Natural killer cell treated with Interleukin-12 subunit alpha and Interleukin-12 subunit beta and Interleukin-15 and Interleukin-18, amount 100 ng/mL, for 72 hours (primary cell): ENCODE measurements around the gene C1orf21. TPM values are rescaled to one million over a fixed set of nuclear protein-coding genes. Genes with fewer than 3 reads are reported as not detected.
A peak's percentile ranks its signal among the peaks of the same experiment; 100 is the strongest.

Source experiments
- ATAC-seq, 2 donors: fragments of 150-1000 bp; cut with Tn5 transposase in 1 of 2; sonication (Bioruptor Pico), chemical (Tn5 transposase) in 1 of 2; 2 replicates each; pipeline ENCODE4 v1.10.0; 2021
- DNase-seq: peaks from one replicate; pipeline ENCODE4 v3.0.0; 2022; ENCODE audit warnings: low spot score
- H3K27ac Mint-ChIP-seq, 2 donors: 1 replicate in 1 of 2; 2 replicates in 1 of 2; pipeline ENCODE4 v1.8.0; 2022; ENCODE audit warnings: mixed read lengths in 2 of 2, mild to moderate bottlenecking in 1 of 2, moderate library complexity in 1 of 2
- H3K27me3 Mint-ChIP-seq, 2 donors: 1 replicate in 1 of 2; 2 replicates in 1 of 2; pipeline ENCODE4 v1.8.0; 2022; ENCODE audit warnings: mixed read lengths in 2 of 2
- H3K36me3 Mint-ChIP-seq: one replicate; pipeline ENCODE4 v1.8.0; 2022; ENCODE audit warnings: mixed read lengths
- H3K4me1 Mint-ChIP-seq, 2 donors: 1 replicate in 1 of 2; 2 replicates in 1 of 2; pipeline ENCODE4 v1.8.0; 2022; ENCODE audit warnings: low read depth in 2 of 2, mixed read lengths in 2 of 2, mild to moderate bottlenecking in 1 of 2
- H3K4me3 Mint-ChIP-seq: one replicate; pipeline ENCODE4 v1.8.0; 2022; ENCODE audit warnings: mixed read lengths
- H3K9me3 Mint-ChIP-seq: 2 replicates; pipeline ENCODE4 v1.8.0; 2022; ENCODE audit warnings: mixed read lengths
- total RNA-seq, 2 donors: library from RNA; stranded (reverse); gene quantifications; one replicate each; pipeline ENCODE4 v1.2.3, GENCODE V29; 2022

The C1orf21 gene
- total RNA-seq, 2 donors from 2014 or later: 18.0 to 28.3 TPM

DNA sequence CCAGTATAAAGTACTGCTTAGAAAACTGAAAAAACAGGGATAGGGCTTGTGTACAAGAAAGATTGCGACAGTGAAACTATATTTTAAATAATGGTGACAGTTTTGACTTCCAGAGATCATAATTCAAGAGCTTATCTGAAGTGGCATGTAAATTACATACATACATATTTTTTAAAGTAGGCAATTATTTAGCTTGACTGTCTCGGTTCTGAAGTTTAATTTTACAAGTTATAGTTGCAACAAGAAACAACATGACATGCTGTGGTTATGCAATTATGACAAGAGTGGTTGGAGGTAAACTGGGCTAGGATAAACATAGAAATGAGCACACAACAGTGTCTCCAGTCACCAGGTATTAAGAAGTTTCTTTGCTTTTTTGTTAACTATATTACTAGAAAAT lies 4.1 kb downstream of the C1orf21 start:
- Mint-ChIP-seq H3K27me3 (no peaks in the 10 kb centered on the region), H3K27ac (no peak overlapping the region), H3K36me3 (no peaks in the 10 kb centered on the region), H3K9me3 (no peaks in the 10 kb centered on the region), H3K4me3 (no peak overlapping the region), H3K4me1 (peaks cover 56 to 62% of the 10 kb centered on the region in 2 donors)
- ATAC-seq (no peak), DNase-seq (no peak)

DNA sequence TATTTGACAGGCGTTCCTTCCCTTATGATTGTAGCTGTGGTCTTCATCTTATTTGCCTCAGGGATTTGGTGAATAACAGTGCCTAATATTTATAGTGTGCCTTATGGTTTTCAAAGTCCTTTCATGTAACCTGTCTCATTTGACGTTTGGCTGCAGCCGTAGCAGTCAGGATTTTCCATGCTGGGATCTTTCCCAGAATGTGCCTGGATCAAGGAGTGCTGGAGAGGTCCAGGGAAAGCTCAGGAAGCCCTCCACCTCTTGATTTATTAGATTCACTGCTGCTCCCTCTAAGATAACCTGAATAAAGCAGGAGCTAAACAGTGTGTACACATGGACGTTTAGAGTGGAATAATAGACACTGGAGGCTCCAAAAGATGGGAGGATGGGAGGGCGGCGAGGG lies 5.2 kb downstream of the C1orf21 start:
- Mint-ChIP-seq H3K9me3 (no peaks in the 10 kb centered on the region), H3K27ac (no peak overlapping the region), H3K4me1 (peaks cover 64 to 71% of the 10 kb centered on the region in 2 donors)

DNA sequence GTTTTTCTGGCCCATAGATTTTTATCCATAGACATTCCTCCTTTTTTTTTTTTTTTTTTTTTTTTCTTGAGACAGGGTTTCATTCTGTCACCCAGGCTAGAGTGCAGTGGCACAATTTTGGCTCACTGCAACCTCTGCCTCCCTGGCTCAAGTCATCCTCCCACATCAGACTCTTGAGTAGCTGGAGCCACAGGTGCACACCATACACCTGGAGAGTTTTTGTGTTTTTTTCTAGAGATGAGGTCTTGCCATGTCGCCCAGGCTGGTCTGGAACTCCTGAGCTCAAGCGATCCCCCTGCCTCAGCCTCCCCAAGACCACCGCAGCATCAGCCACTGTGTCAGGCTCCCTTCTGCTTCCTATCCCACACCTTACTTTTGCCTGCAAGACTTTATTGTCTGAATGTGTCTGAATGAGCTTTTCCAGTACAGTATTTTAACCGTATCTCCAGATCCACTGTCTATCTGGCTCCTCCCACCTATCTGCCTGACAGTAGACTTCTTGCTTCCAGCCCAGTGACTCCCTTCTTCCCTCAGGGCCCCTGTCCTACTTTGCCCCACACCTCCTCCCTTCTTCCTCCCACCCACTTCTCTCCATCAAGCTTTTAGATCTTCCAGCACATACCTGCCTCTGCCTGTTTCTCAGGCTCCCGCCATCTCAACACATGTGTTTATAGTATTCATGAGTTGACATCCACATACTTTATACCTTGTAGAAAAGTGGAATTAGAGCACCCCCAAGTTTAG lies 6.1 kb downstream of the C1orf21 start:
- H3K36me3 Mint-ChIP-seq: no peaks in the 10 kb centered on the region
- ATAC-seq (no peak), DNase-seq (no peak)
- H3K27ac Mint-ChIP-seq: peak overlapping the region in 1 of 2 donors; percentile 24
- H3K4me1 Mint-ChIP-seq: peaks cover 66 to 68% of the 10 kb centered on the region in 2 donors
- H3K9me3 Mint-ChIP-seq: no peaks in the 10 kb centered on the region
- no peaks in the 10 kb centered on the region for H3K27me3 Mint-ChIP-seq
- no peak overlapping the region for H3K4me3 Mint-ChIP-seq

More for the DNA sequence above, 5.2 kb downstream of the C1orf21 start:
- Mint-ChIP-seq H3K36me3 (no peaks in the 10 kb centered on the region), H3K27me3 (no peaks in the 10 kb centered on the region), H3K4me3 (no peak overlapping the region)
- no peak for DNase-seq
- no peak for ATAC-seq

DNA sequence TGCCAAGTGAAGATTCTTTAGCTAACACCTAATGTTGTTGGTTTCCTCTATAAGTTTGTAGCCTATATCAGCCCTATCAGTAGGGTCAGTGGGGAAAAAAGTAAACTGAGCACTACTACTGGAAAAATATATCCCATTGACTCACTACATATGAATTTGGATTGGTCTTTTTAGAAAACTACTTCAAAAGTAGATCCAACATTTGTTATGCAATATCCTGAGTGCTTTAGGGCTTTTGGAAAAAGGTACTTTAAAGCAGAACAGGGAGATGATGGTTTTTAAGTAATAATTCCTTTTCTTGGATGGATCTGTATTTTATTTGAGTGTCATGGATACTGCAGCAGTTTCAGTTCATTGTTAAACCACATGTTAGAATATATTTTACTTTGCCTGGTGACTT lies 7.1 kb downstream of the C1orf21 start:
- Mint-ChIP-seq H3K27ac (no peak overlapping the region), H3K27me3 (no peaks in the 10 kb centered on the region), H3K4me1 (peaks cover 60% of the 10 kb centered on the region in 2 donors), H3K36me3 (no peaks in the 10 kb centered on the region), H3K4me3 (no peak overlapping the region), H3K9me3 (no peaks in the 10 kb centered on the region)
- ATAC-seq (no peak), DNase-seq (no peak)

DNA sequence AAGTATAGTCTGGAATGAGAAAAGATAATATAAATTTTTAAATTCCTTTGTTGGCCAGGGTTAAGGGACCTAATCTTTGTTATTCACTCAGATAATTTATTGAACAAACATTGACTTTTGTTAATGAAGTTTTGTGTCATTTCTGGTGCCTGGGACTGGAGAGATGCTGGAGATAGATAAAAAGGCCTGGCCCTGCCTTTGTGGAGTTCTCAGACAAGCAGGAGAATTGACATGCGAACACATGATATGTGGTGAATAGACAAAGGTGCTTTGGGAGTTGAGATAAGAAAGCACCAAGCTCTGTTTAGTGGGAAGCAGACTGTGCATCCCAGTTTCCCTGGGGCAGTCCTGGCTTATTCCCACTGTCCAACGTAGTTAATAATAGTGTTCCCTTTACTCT lies 8.5 kb downstream of the C1orf21 start:
- Mint-ChIP-seq H3K9me3 (no peaks in the 10 kb centered on the region), H3K36me3 (no peaks in the 10 kb centered on the region), H3K4me3 (no peak overlapping the region), H3K27me3 (no peaks in the 10 kb centered on the region), H3K4me1 (peaks cover 53 to 60% of the 10 kb centered on the region in 2 donors), H3K27ac (no peak overlapping the region)
- no peak for ATAC-seq
- DNase-seq: no peak

DNA sequence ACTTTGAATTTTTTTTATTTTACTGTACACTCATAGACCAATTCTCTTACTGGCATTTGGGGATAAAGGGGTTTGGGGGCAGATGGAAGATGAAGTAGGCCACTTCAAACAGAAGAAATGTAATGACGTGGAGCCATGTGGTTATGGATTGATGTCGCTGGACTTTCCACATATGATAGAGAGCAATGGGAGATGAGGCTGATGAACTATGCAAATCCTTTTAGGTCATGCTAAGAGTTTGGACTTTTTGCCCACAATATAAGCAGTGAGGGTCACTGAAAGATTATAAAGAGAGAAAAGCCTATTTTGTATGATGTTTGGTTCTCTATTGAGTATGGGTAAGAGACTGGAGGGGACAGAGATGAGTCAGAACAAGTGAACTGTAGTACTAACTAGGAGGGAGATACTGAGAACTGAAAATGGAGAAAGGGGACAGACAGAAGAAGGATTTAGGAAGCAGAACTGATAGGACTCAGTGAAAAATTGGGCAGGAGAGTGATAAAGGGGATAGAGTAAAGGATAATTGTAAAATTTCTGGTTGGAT lies 9.2 kb downstream of the C1orf21 start:
- DNase-seq (no peak), ATAC-seq (peak; percentile 40 to 67)
- Mint-ChIP-seq H3K36me3 (no peaks in the 10 kb centered on the region), H3K4me1 (peaks cover 51 to 58% of the 10 kb centered on the region in 2 donors), H3K27me3 (no peaks in the 10 kb centered on the region), H3K9me3 (no peaks in the 10 kb centered on the region), H3K4me3 (peak overlapping the region; percentile 13), H3K27ac (peak overlapping the region in 1 of 2 donors; percentile 3)

DNA sequence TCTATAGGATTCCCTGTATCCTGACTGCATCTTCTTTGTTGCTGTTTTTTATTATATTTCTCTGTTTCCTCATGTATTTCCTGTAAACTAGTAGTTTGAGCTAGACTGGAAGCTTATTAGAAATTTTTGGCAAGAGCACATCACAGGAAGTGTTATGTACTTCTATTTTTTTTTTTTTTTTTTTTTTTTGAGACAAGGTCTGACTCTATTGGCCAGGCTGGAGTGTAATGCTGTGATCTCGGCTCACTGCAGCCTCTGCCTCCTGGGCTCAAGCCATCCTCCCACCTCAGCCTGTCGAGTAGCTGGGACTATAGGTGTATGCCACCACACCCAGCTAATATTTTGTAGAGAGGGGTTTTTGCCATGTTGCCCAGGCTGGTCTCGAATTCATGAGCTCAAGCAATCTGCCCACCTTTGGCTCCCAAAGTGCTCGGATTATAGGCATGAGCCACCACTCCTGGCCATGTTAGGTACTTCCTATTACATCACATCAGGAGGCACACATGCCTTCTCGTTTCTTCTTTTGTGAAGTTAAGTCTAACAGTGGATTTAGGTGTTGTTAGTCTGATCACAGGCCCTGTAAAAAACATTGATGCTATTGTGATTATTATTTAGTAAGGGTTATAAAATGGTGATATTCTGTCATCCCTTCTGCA lies 12.5 kb downstream of the C1orf21 start:
- H3K4me1 Mint-ChIP-seq: peaks cover 41 to 55% of the 10 kb centered on the region in 2 donors
- H3K9me3 Mint-ChIP-seq: no peaks in the 10 kb centered on the region
- no peaks in the 10 kb centered on the region for H3K27me3 Mint-ChIP-seq
- no peaks in the 10 kb centered on the region for H3K36me3 Mint-ChIP-seq
- no peak for DNase-seq
- no peak overlapping the region for H3K4me3 Mint-ChIP-seq
- no peak overlapping the region for H3K27ac Mint-ChIP-seq
- ATAC-seq: no peak

DNA sequence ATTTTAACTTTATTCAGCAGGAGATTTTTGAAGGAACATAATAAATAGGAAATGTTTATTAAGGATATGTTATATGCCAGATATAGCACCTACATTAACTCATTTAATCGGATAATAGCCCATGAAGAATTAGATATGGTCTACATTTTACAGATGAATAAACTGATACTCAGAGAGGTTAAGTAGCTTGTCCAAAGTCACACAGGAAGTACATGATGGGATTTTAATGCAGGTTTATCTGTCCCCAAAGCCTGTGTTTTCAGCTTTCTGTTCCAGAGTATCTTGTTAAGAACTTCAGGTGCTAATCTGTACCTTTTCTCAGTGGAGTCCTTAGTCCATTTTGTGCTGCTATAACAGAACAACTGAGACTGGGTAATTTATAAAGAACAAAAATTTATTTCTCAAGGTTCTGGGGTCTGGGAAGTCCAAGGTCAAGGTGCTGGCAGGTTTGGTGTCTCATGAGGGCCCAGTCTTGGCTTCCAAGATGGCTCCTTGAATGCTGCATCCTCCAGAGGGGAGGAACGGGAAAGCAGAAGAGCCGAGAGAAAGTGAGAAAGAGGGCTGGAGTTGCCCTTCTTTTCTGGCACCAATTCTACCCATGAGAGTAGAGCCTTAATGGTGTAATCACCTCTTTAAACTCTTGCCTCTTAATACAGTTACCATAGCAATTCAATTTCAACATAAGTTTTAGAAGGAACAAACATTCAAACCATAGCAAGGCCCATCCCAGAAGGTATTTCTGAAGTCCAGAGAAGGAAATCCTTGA lies 17.3 kb downstream of the C1orf21 start:
- DNase-seq (no peak), ATAC-seq (no peak)
- Mint-ChIP-seq H3K9me3 (no peaks in the 10 kb centered on the region), H3K4me1 (peaks cover 39 to 42% of the 10 kb centered on the region in 2 donors), H3K36me3 (no peaks in the 10 kb centered on the region), H3K4me3 (no peak overlapping the region), H3K27me3 (no peaks in the 10 kb centered on the region), H3K27ac (no peak overlapping the region)

DNA sequence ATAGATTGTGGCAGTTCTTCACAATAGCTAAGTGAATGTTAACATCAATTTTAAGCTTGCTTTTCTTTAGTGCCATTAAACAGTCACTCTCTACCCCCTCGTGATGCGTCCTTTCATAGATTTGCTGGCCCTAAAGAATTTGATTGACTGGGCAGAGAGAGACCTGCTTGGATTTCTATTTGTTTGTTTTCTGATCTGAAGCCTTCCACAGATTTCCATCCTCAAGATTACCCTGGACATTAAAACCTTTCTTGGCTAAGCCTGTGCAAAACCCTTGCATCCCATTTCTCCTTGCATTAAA lies 17.8 kb downstream of the C1orf21 start:
- Mint-ChIP-seq H3K4me3 (no peak overlapping the region), H3K36me3 (no peaks in the 10 kb centered on the region), H3K27ac (no peak overlapping the region), H3K9me3 (no peaks in the 10 kb centered on the region), H3K4me1 (peaks cover 42 to 44% of the 10 kb centered on the region in 2 donors), H3K27me3 (no peaks in the 10 kb centered on the region)
- DNase-seq (no peak), ATAC-seq (no peak)

DNA sequence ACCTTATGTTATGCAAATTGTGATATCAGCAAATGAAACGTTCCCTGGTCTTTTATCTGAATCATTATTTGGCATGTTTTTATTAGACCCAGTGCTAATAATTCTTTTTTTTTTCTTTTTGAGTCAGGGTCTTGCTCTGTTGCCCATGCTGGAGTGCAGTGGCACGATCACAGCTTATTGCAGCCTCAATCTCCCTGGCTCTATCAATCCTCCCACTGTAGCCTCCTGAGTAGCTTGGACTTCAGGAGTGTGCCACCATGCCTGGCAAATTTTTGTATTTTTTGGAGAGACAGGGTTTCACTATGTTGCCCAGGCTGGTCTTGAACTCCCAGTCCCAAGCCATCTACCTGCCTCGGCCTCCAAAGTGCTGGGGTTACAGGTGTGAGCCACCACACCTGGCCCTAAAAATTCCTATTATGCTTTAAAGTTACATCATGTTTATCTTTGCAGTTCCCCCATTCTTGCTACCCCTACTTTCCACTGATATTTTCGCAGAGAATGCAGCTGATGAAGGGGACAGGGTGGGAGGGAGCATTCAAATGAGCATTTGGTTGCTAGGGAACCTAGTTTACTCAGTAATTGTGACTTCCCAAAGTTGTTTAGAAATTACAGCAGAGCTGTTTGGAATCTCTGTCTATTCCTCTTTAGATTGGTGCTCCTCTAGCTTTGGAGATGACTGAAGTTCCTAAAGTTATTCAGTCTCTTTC lies 18.4 kb downstream of the C1orf21 start:
- no peaks in the 10 kb centered on the region for H3K36me3 Mint-ChIP-seq
- no peaks in the 10 kb centered on the region for H3K27me3 Mint-ChIP-seq
- no peaks in the 10 kb centered on the region for H3K9me3 Mint-ChIP-seq
- ATAC-seq: no peak
- H3K4me1 Mint-ChIP-seq: peaks cover 43 to 44% of the 10 kb centered on the region in 2 donors
- no peak overlapping the region for H3K4me3 Mint-ChIP-seq
- H3K27ac Mint-ChIP-seq: peak overlapping the region in 1 of 2 donors; percentile 19
- no peak for DNase-seq

DNA sequence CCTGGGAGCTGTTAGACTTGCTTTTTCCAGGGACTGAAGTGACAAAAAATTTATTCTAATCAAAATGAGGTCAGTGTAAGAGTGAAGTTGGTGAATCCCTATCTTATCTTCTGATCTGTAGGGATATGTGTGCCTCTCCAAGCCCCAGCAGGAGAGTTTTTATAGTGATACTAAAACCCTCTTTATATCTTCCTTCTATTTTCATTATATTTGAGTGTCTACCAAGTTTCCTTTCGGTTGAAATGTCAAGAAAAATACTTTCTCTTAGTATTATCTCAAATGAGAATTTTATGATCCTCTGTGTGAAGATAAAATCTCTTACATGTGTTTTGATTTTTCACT lies 18.9 kb downstream of the C1orf21 start:
- ATAC-seq (no peak), DNase-seq (no peak)
- peaks cover 38 to 39% of the 10 kb centered on the region in 2 donors for H3K4me1 Mint-ChIP-seq
- no peaks in the 10 kb centered on the region for H3K27me3 Mint-ChIP-seq
- H3K27ac Mint-ChIP-seq: peak overlapping the region in 1 of 2 donors; percentile 19
- no peaks in the 10 kb centered on the region for H3K9me3 Mint-ChIP-seq
- no peak overlapping the region for H3K4me3 Mint-ChIP-seq
- no peaks in the 10 kb centered on the region for H3K36me3 Mint-ChIP-seq

DNA sequence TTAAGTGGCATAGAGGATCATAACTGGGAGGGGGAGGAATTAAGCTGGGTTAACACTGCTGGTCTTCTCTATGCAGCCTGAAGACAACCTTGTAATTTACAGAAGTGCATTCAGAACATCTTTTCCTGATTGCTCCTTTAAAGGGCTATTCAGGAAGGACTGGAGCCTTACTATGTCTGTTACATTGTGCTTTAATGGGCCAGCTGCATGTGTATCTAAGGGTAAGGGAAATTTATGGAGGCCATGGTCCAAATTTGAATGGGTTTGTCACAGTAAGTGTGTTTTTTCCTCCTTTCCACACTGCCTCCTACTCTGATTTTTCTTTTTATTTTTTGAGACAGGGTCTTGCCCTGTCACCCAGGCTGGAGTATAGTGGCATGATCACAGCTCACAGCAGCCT lies 19.6 kb downstream of the C1orf21 start:
- DNase-seq (no peak), ATAC-seq (no peak)
- no peaks in the 10 kb centered on the region for H3K36me3 Mint-ChIP-seq
- H3K9me3 Mint-ChIP-seq: no peaks in the 10 kb centered on the region
- peak overlapping the region in 1 of 2 donors; percentile 19 for H3K27ac Mint-ChIP-seq
- no peak overlapping the region for H3K4me3 Mint-ChIP-seq
- no peaks in the 10 kb centered on the region for H3K27me3 Mint-ChIP-seq
- H3K4me1 Mint-ChIP-seq: peaks cover 38 to 39% of the 10 kb centered on the region in 2 donors

DNA sequence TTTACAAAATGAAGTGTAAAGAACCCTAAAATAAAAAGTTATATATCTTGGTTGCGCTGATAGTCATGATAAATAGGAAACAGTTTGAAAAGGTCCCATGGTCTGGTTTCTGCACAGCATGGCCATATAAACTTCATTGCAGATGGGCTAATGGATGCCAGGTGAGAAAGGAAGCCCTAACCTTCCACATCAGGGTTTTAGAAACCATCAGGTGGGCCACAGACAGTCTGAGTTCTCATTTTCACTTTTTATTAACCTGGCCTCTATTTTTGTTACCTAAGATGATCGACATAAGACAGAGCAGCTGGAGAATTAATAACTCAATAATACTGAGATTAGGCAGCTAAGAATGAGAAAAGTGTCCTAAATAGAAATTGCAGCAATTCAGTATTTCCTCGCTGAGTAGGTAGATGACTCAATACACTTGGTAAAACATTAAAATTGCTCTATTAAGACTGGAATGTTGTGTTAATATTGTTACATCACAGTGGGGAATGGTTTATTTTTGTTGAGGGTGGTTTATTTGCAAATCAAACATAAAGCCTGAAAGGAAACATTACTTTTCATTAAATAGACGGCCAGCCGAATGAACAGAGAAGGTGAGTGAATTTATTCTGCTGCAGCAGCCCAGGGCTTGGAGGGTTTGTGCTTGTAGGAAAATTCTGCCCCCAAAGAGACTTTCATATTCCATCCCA lies 21.1 kb downstream of the C1orf21 start:
- H3K9me3 Mint-ChIP-seq: no peaks in the 10 kb centered on the region
- no peaks in the 10 kb centered on the region for H3K27me3 Mint-ChIP-seq
- H3K4me3 Mint-ChIP-seq: no peak overlapping the region
- ATAC-seq (no peak), DNase-seq (no peak)
- H3K36me3 Mint-ChIP-seq: no peaks in the 10 kb centered on the region
- H3K4me1 Mint-ChIP-seq: peaks cover 33 to 36% of the 10 kb centered on the region in 2 donors
- peak overlapping the region in 1 of 2 donors; percentile 69 for H3K27ac Mint-ChIP-seq
